Vagina (tissue), 2 donors: ENCODE results near the gene UHRF1. TPM values are rescaled to one million over a fixed set of nuclear protein-coding genes. Genes with fewer than 3 reads are reported as not detected.
A peak's percentile ranks its signal among the peaks of the same experiment; 100 is the strongest.

Source experiments
- DNase-seq, 2 donors: peaks; one replicate each; pipeline ENCODE4 v3.0.0-alpha.2; 2017; ENCODE audit errors: extremely low spot score in 2 of 2
- H3K27ac ChIP-seq: fragments of 200-600 bp; sonication (generic); one replicate; pipeline ENCODE4 v1.5.1; 2019
- H3K27me3 ChIP-seq: fragments of 200-600 bp; sonication (generic); one replicate; pipeline ENCODE4 v1.5.1; 2019
- H3K36me3 ChIP-seq, 2 donors: fragments of 200-600 bp; sonication (generic); one replicate each; pipeline ENCODE4 v1.5.1; 2017 to 2019
- H3K4me1 ChIP-seq: fragments of 200-600 bp; sonication (generic); one replicate; pipeline ENCODE4 v1.5.1; 2019
- H3K4me3 ChIP-seq, 2 donors: fragments of 200-600 bp; sonication (generic); 1 replicate in 1 of 2; 2 replicates in 1 of 2; pipeline ENCODE4 v1.5.1; 2016 to 2019
- H3K9me3 ChIP-seq: fragments of 200-600 bp; sonication (generic); one replicate; pipeline ENCODE4 v1.5.1; 2019
- CTCF ChIP-seq, 3 experiments: fragments of 450-650 bp in 2 of 3; fragments of 200-600 bp in 1 of 3; sonication (generic) in 1 of 3; IDR thresholded peaks; one replicate each; pipeline ENCODE4 v1.5.1; 2017 to 2019; ENCODE audit warnings: antibody characterized with exemption in 3 of 3, mild to moderate bottlenecking in 2 of 3, moderate library complexity in 2 of 3
- POLR2A ChIP-seq, 2 donors: fragments of 450-650 bp; IDR thresholded peaks; one replicate each; pipeline ENCODE4 v1.6.1; 2017; ENCODE audit warnings: antibody characterized with exemption in 2 of 2, mild to moderate bottlenecking in 2 of 2, moderate library complexity in 2 of 2
- POLR2AphosphoS5 ChIP-seq, 2 donors: sonication (generic); formaldehyde crosslinking; IDR thresholded peaks; one replicate each; pipeline ENCODE4 v1.9.0; 2017; ENCODE audit warnings: antibody characterized with exemption in 2 of 2, mild to moderate bottlenecking in 2 of 2, low read depth in 1 of 2; ENCODE audit not compliant: insufficient read depth in 1 of 2
- intact Hi-C: fragments of 100-400 bp; cut with DNase I; formaldehyde crosslinking; loops from one replicate; pipeline ENCODE4 v1.15.1; 2023
- total RNA-seq: library from RNA; depleted of rRNA; stranded (reverse); fragments of >200 nt; gene quantifications from one replicate; pipeline ENCODE4 v1.2.3, GENCODE V29; 2016

Gene UHRF1
- total RNA-seq, 1 donor from 2014 or later, result 2.0 TPM

GRCh38 chr19:4990306-4990705 lies 81.0 kb downstream of the UHRF1 start:
- no peaks in the 10 kb centered on the region for H3K36me3 ChIP-seq
- H3K27me3 ChIP-seq, result no peaks in the 10 kb centered on the region
- H3K27ac ChIP-seq, result peak overlapping the region; percentile 79
- intact Hi-C loops, result no loop called here
- no peak for DNase-seq
- H3K4me1 ChIP-seq, result peaks cover 55% of the 10 kb centered on the region
- no peaks in the 10 kb centered on the region for H3K9me3 ChIP-seq
- TF ChIP-seq CTCF (IDR thresholded peaks at IDR 0.05) (no peak), POLR2AphosphoS5 (IDR thresholded peaks at IDR 0.05; ENCODE audit: insufficient read depth in 1 of 2, low read depth in 1 of 2) (no peak), POLR2A (IDR thresholded peaks at IDR 0.05) (no peak)
- no peak overlapping the region for H3K4me3 ChIP-seq

GRCh38 chr19:4991538-4991937 lies 82.2 kb downstream of the UHRF1 start:
- TF ChIP-seq CTCF (IDR thresholded peaks at IDR 0.05), result no peak
- TF ChIP-seq POLR2A (IDR thresholded peaks at IDR 0.05), result no peak
- TF ChIP-seq POLR2AphosphoS5 (IDR thresholded peaks at IDR 0.05; ENCODE audit: insufficient read depth in 1 of 2, low read depth in 1 of 2), result no peak
- H3K27me3 ChIP-seq, result no peaks in the 10 kb centered on the region
- intact Hi-C loops, result no loop called here

GRCh38 chr19:4991996-4992698 lies 82.8 kb downstream of the UHRF1 start:
- Histone ChIP-seq H3K4me1 (peaks cover 37% of the 10 kb centered on the region), H3K36me3 (peaks cover 0 to 5% of the 10 kb centered on the region in 2 donors), H3K4me3 (no peak overlapping the region), H3K27me3 (no peaks in the 10 kb centered on the region), H3K9me3 (no peaks in the 10 kb centered on the region), H3K27ac (no peak overlapping the region)
- no peak for DNase-seq
- intact Hi-C loops, result no loop called here
- TF ChIP-seq POLR2A (IDR thresholded peaks at IDR 0.05) (no peak), POLR2AphosphoS5 (IDR thresholded peaks at IDR 0.05; ENCODE audit: insufficient read depth in 1 of 2, low read depth in 1 of 2) (no peak)

More at GRCh38 chr19:4991538-4991937, 82.2 kb downstream of the UHRF1 start:
- no peak overlapping the region for H3K4me3 ChIP-seq
- peaks cover 43% of the 10 kb centered on the region for H3K4me1 ChIP-seq
- no peak overlapping the region for H3K27ac ChIP-seq
- no peak for DNase-seq
- H3K36me3 ChIP-seq, result peaks cover 0 to 2% of the 10 kb centered on the region in 2 donors
- H3K9me3 ChIP-seq, result no peaks in the 10 kb centered on the region

- no peaks in the 10 kb centered on the region for H3K27me3 ChIP-seq
- TF ChIP-seq POLR2AphosphoS5 (IDR thresholded peaks at IDR 0.05; ENCODE audit: insufficient read depth in 1 of 2, low read depth in 1 of 2) (no peak), CTCF (IDR thresholded peaks at IDR 0.05) (no peak), POLR2A (IDR thresholded peaks at IDR 0.05) (no peak)
- intact Hi-C loops, result no loop called here
- no peaks in the 10 kb centered on the region for H3K9me3 ChIP-seq
- no peak overlapping the region for H3K4me3 ChIP-seq
- H3K36me3 ChIP-seq, result peaks cover 0 to 5% of the 10 kb centered on the region in 2 donors
- H3K27ac ChIP-seq, result no peak overlapping the region
- DNase-seq, result no peak
- H3K4me1 ChIP-seq, result peaks cover 21% of the 10 kb centered on the region
These were observed 84.4 kb downstream of the UHRF1 start for GRCh38 chr19:4993683-4994082.

GRCh38 chr19:4996701-4997100 lies 87.4 kb downstream of the UHRF1 start:
- Histone ChIP-seq H3K4me3 (no peak overlapping the region), H3K4me1 (peaks cover 7% of the 10 kb centered on the region), H3K27me3 (no peaks in the 10 kb centered on the region), H3K36me3 (peaks cover 0 to 5% of the 10 kb centered on the region in 2 donors), H3K9me3 (no peaks in the 10 kb centered on the region), H3K27ac (no peak overlapping the region)
- intact Hi-C loops, result no loop called here
- TF ChIP-seq CTCF (IDR thresholded peaks at IDR 0.05), result no peak
- no peak for TF ChIP-seq POLR2A (IDR thresholded peaks at IDR 0.05)
- TF ChIP-seq POLR2AphosphoS5 (IDR thresholded peaks at IDR 0.05; ENCODE audit: insufficient read depth in 1 of 2, low read depth in 1 of 2), result no peak
- DNase-seq, result no peak
